WTC11 (cell line): Measurements from ENCODE around the gene REX1BD. TPM values are rescaled to one million over a fixed set of nuclear protein-coding genes. Genes with fewer than 3 reads are reported as not detected.

Experiments
- CBFB ChIP-seq: sonication (generic); formaldehyde crosslinking; IDR thresholded peaks from 2 replicates; pipeline ENCODE4 v1.8.1; 2022; ENCODE audit warnings: mild to moderate bottlenecking, low read depth, missing genetic modification reagents
- E2F4 ChIP-seq: sonication (generic); formaldehyde crosslinking; IDR thresholded peaks from 2 replicates; pipeline ENCODE4 v1.8.1; 2022; ENCODE audit warnings: low read depth, mild to moderate bottlenecking, moderate library complexity, missing genetic modification reagents, borderline replicate concordance
- E2F5 ChIP-seq: sonication (generic); formaldehyde crosslinking; IDR thresholded peaks from 2 replicates; pipeline ENCODE4 v1.8.1; 2022; ENCODE audit warnings: mild to moderate bottlenecking, moderate library complexity, missing genetic modification reagents
- FOXK1 ChIP-seq: sonication (generic); formaldehyde crosslinking; IDR thresholded peaks from 2 replicates; pipeline ENCODE4 v1.8.0; 2022; ENCODE audit warnings: mild to moderate bottlenecking, moderate library complexity, missing genetic modification reagents
- FOXP4 ChIP-seq: sonication (generic); formaldehyde crosslinking; IDR thresholded peaks from 2 replicates; pipeline ENCODE4 v1.8.0; 2022; ENCODE audit warnings: mild to moderate bottlenecking, missing genetic modification reagents
- HMGXB4 ChIP-seq: sonication (generic); formaldehyde crosslinking; IDR thresholded peaks from 2 replicates; pipeline ENCODE4 v1.8.1; 2023; ENCODE audit warnings: mild to moderate bottlenecking, moderate library complexity, missing genetic modification reagents
- IRF2 ChIP-seq: sonication (generic); formaldehyde crosslinking; IDR thresholded peaks from 2 replicates; pipeline ENCODE4 v1.8.0; 2022; ENCODE audit warnings: low read depth, missing genetic modification reagents, borderline replicate concordance
- KAT7 ChIP-seq: sonication (generic); formaldehyde crosslinking; IDR thresholded peaks from 2 replicates; pipeline ENCODE4 v1.8.1; 2023; ENCODE audit warnings: missing genetic modification reagents, mild to moderate bottlenecking, borderline replicate concordance
- MYBL2 ChIP-seq: sonication (generic); formaldehyde crosslinking; IDR thresholded peaks from 2 replicates; pipeline ENCODE4 v1.8.1; 2023; ENCODE audit warnings: mild to moderate bottlenecking, moderate library complexity, missing genetic modification reagents
- NFATC4 ChIP-seq: fragments of 250-450 bp; sonication (Bioruptor Pico); IDR thresholded peaks from 2 replicates; pipeline ENCODE4 v1.9.0; 2021; ENCODE audit warnings: mild to moderate bottlenecking
- PREB ChIP-seq: sonication (generic); formaldehyde crosslinking; IDR thresholded peaks from 2 replicates; pipeline ENCODE4 v1.8.1; 2022; ENCODE audit warnings: mild to moderate bottlenecking, missing genetic modification reagents, moderate library complexity, borderline replicate concordance
- SMAD3 ChIP-seq: sonication (generic); formaldehyde crosslinking; IDR thresholded peaks from 2 replicates; pipeline ENCODE4 v1.8.0; 2022; ENCODE audit warnings: missing genetic modification reagents, mild to moderate bottlenecking, borderline replicate concordance
- TEAD4 ChIP-seq: sonication (generic); formaldehyde crosslinking; IDR thresholded peaks from 2 replicates; pipeline ENCODE4 v1.8.0; 2022; ENCODE audit warnings: mild to moderate bottlenecking, missing genetic modification reagents
- USF1 ChIP-seq: sonication (generic); formaldehyde crosslinking; IDR thresholded peaks from 2 replicates; pipeline ENCODE4 v1.8.0; 2022; ENCODE audit warnings: mild to moderate bottlenecking, missing genetic modification reagents
- ZNF232 ChIP-seq: sonication (generic); formaldehyde crosslinking; IDR thresholded peaks from 2 replicates; pipeline ENCODE4 v1.8.0; 2022; ENCODE audit warnings: mild to moderate bottlenecking, missing genetic modification reagents
- ZNF416 ChIP-seq: fragments of 250-450 bp; sonication (Bioruptor Pico); IDR thresholded peaks from 2 replicates; pipeline ENCODE4 v1.9.0; 2021; ENCODE audit warnings: mild to moderate bottlenecking, inconsistent platforms
- ZNF512 ChIP-seq: sonication (generic); formaldehyde crosslinking; IDR thresholded peaks from 2 replicates; pipeline ENCODE4 v1.8.1; 2022; ENCODE audit warnings: missing genetic modification reagents, borderline replicate concordance
- total RNA-seq: library from RNA; stranded (reverse); gene quantifications from 3 replicates; pipeline ENCODE4 v1.2.3, GENCODE V29; 2021

REX1BD gene
- total RNA-seq, 1 experiment from 2014 or later: 90.2 TPM

- TF ChIP-seq E2F5 (CRISPR knock-in tag): peak; percentile 71; the same call in 1 of the 2 replicates
- no peak for TF ChIP-seq NFATC4 (CRISPR knock-in tag)
- no peak for TF ChIP-seq KAT7
- TF ChIP-seq USF1: no peak
- TF ChIP-seq ZNF512 (CRISPR knock-in tag): no peak
- TF ChIP-seq SMAD3 (CRISPR knock-in tag): peak; percentile 55; the same call in 1 of the 2 replicates
- TF ChIP-seq ZNF416: 0 out of 2 replicates have a peak, but pooled peaks have one; percentile 22
- TF ChIP-seq FOXK1 (CRISPR knock-in tag): peak; percentile 43
- TF ChIP-seq ZNF232 (CRISPR knock-in tag): 0 out of 2 replicates have a peak, but pooled peaks have one; percentile 21
- TF ChIP-seq E2F4 (CRISPR knock-in tag): no peak
- 0 out of 2 replicates have a peak, but pooled peaks have one; percentile 18 for TF ChIP-seq FOXP4
- no peak for TF ChIP-seq MYBL2 (CRISPR knock-in tag)
- TF ChIP-seq TEAD4: no peak
- no peak for TF ChIP-seq IRF2 (CRISPR knock-in tag)
- no peak for TF ChIP-seq HMGXB4 (CRISPR knock-in tag)
- no peak for TF ChIP-seq PREB (CRISPR knock-in tag)
- TF ChIP-seq CBFB (CRISPR knock-in tag): 0 out of 2 replicates have a peak, but pooled peaks have one; percentile 50
Measured at GRCh38 chr19:18594096-18594823, 5.7 kb downstream of the REX1BD start (continued).
